T-helper 17 cell (primary cell): ENCODE measurements around the gene CFAP58. TPM values are rescaled to one million over a fixed set of nuclear protein-coding genes. Genes with fewer than 3 reads are reported as not detected.

Experiments used
- ATAC-seq: fragments of 150-1000 bp; cut with Tn5 transposase; 2 replicates; pipeline ENCODE4 v1.10.0; 2021; ENCODE audit warnings: mild to moderate bottlenecking, moderate library complexity
- DNase-seq, 3 donors: peaks; one replicate each; pipeline versions ENCODE4 v3.0.0 to v3.0.0-alpha.2; 2020 to 2021
- H3K9me3 ChIP-seq: one replicate; pipeline ENCODE4 v1.7.0; 2013; ENCODE audit warnings: low read length, mild to moderate bottlenecking; ENCODE audit not compliant: control insufficient read depth, poor library complexity, severe bottlenecking
- H3K27ac Mint-ChIP-seq: one replicate; pipeline ENCODE4 v1.8.0; 2022; ENCODE audit warnings: mild to moderate bottlenecking, moderate library complexity, mixed read lengths
- H3K27me3 Mint-ChIP-seq: one replicate; pipeline ENCODE4 v1.8.0; 2022; ENCODE audit warnings: mixed read lengths
- H3K36me3 Mint-ChIP-seq: one replicate; pipeline ENCODE4 v1.8.0; 2022; ENCODE audit warnings: low read depth, mixed read lengths
- H3K4me1 Mint-ChIP-seq: one replicate; pipeline ENCODE4 v1.8.0; 2022; ENCODE audit warnings: mild to moderate bottlenecking, mixed read lengths
- H3K4me3 Mint-ChIP-seq: one replicate; pipeline ENCODE4 v1.8.0; 2022; ENCODE audit warnings: mild to moderate bottlenecking, moderate library complexity, mixed read lengths
- total RNA-seq, 4 donors: library from RNA in 2 of 4; stranded (reverse) in 2 of 4; gene quantifications; one replicate each; pipeline ENCODE4 v1.2.3 and lab custom pipeline; 2022 to 2026

The CFAP58 gene
- total RNA-seq, 2 donors from 2014 or later = not detected

- H3K9me3 ChIP-seq = no peaks in the 10 kb centered on the region
- H3K27ac Mint-ChIP-seq = no peak overlapping the region
- no peak overlapping the region for H3K4me3 Mint-ChIP-seq
- H3K27me3 Mint-ChIP-seq = no peaks in the 10 kb centered on the region
- H3K36me3 Mint-ChIP-seq = peaks cover 2% of the 10 kb centered on the region
- DNase-seq = no peak
- peaks cover 32% of the 10 kb centered on the region for H3K4me1 Mint-ChIP-seq
- no peak for ATAC-seq
These were observed 37.1 kb upstream of the CFAP58 start for GRCh38 chr10:104316321-104317099.

DNA sequence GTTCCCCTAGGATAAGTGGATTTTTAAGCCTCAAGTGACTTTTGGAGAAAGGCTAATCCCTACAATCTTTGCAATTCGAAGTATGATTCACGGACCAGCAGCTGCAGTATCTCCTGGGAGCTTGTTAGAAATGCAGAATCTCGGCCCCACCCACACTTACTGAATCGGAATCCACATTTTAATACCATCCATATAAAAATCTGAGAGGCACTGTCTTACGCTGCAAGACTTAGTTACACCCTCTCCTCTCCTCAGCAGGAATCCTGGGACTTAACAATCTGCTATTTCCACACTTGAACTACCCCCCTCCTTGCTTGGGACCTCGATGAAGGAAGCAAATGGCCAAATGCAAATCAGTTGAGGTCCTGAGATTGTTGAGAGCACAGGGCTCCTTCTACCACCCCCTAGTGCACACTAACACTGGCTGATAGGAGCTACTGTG lies 36.3 kb upstream of the CFAP58 start:
- Mint-ChIP-seq H3K36me3 (peaks cover 2% of the 10 kb centered on the region), H3K27ac (no peak overlapping the region), H3K4me3 (no peak overlapping the region), H3K27me3 (no peaks in the 10 kb centered on the region), H3K4me1 (peaks cover 40% of the 10 kb centered on the region)
- no peak for ATAC-seq
- no peak for DNase-seq
- no peaks in the 10 kb centered on the region for H3K9me3 ChIP-seq

- DNase-seq = no peak
- no peaks in the 10 kb centered on the region for H3K27me3 Mint-ChIP-seq
- no peak overlapping the region for H3K4me3 Mint-ChIP-seq
- peaks cover 2% of the 10 kb centered on the region for H3K36me3 Mint-ChIP-seq
- H3K27ac Mint-ChIP-seq = peak overlapping the region; percentile 8
- H3K9me3 ChIP-seq = no peaks in the 10 kb centered on the region
- peaks cover 45% of the 10 kb centered on the region for H3K4me1 Mint-ChIP-seq
- ATAC-seq = no peak
These were observed 35.8 kb upstream of the CFAP58 start for GRCh38 chr10:104317726-104318299.

GRCh38 chr10:104318326-104318725 lies 35.3 kb upstream of the CFAP58 start:
- Mint-ChIP-seq H3K36me3 (peaks cover 2% of the 10 kb centered on the region), H3K4me3 (no peak overlapping the region), H3K27me3 (no peaks in the 10 kb centered on the region), H3K27ac (peak overlapping the region; percentile 8), H3K4me1 (peaks cover 50% of the 10 kb centered on the region)
- ATAC-seq = no peak
- no peaks in the 10 kb centered on the region for H3K9me3 ChIP-seq
- no peak for DNase-seq

DNA sequence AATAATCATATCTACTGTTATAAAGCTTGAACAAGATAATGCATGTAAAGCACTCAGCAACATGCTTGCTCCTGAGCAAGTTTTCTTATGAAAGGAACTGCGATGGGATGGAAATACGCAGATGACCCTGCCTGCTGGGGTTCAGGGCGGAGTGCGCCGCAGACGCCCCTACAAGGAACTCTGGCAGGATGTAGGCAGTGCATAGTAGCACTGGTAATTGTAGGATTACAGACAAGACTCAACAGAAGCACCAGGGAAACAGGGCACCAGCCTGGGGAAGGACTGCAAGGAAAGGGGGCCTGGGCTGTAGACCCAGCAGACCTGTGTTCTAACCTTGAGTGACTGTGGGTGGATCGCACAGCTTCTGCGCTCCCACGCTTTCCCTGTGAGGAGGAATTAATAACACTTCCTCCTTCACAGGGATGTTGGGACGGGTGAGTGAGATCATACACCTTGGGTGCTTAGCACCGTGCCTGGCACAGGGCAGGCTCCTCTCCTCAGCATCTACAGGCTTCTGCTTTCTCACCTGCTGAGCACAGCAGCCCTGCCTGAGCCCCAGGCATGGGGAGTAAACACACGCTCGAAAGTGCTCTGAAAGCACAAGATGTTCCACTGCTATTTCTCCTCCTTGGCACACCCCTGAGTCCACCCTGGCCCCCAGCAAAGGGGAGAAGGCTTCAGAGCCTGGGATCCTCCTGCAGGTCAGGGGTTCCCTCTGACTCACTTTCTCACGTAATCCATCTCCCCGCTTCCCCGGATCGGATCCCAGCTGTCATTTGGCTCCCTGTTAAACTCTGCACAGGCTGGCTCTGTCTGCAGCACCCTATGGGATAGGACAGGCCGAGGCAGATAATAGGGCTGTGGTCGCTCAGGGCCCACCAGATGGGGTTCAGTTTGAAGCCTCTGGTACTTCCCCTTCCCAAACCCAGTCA lies 34.6 kb upstream of the CFAP58 start:
- Mint-ChIP-seq H3K27me3 (no peaks in the 10 kb centered on the region), H3K27ac (no peak overlapping the region), H3K36me3 (peaks cover 2% of the 10 kb centered on the region), H3K4me1 (peaks cover 55% of the 10 kb centered on the region), H3K4me3 (peak overlapping the region; percentile 36)
- DNase-seq (no peak), ATAC-seq (no peak)
- H3K9me3 ChIP-seq = no peaks in the 10 kb centered on the region

GRCh38 chr10:104321226-104321625 lies 32.4 kb upstream of the CFAP58 start:
- no peak for ATAC-seq
- peak overlapping the region; percentile 81 for H3K4me3 Mint-ChIP-seq
- no peaks in the 10 kb centered on the region for H3K9me3 ChIP-seq
- no peak for DNase-seq
- peak overlapping the region; percentile 96 for H3K27ac Mint-ChIP-seq
- H3K36me3 Mint-ChIP-seq = peaks cover under 1% of the 10 kb centered on the region
- H3K4me1 Mint-ChIP-seq = peaks cover 73% of the 10 kb centered on the region
- no peaks in the 10 kb centered on the region for H3K27me3 Mint-ChIP-seq

DNA sequence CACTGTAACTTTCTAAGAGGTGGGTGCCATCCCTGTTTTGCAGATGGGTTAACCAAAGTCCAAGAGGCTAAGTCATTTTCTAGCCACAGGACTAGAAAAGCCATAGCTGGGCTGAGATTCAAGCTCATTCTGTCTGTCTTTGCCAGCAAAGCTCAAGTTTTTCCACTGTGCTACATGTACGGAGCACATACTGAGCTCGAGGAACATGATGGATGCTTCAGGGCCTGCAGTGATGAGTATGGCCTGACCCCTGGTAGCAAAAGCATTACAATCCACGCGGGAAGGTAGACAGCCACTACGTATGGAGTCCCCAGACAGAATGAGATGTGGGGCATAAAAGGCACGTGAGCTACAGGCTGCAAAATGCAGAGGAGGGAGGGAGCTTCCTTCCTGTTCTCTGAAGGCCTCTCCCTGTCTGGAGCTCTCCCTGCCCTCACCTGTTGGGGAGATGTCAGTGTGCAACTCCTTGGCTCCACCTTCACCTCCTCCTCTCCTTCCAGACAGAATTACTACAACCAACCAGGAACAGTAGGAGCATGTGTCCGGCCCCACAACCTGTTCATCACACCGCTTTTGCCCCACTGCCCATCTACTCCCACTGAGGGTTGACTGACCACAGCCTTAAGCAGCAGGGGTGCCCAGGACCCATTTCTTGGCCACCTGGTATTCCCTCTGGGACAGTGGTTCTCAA lies 31.8 kb upstream of the CFAP58 start:
- H3K36me3 Mint-ChIP-seq = peaks cover 3% of the 10 kb centered on the region
- DNase-seq = no peak
- peak; percentile 73 for ATAC-seq
- no peaks in the 10 kb centered on the region for H3K27me3 Mint-ChIP-seq
- peaks cover 77% of the 10 kb centered on the region for H3K4me1 Mint-ChIP-seq
- peak overlapping the region; percentile 96 for H3K27ac Mint-ChIP-seq
- no peaks in the 10 kb centered on the region for H3K9me3 ChIP-seq
- peak overlapping the region; percentile 81 for H3K4me3 Mint-ChIP-seq

- ATAC-seq (peak; percentile 55), DNase-seq (no peak)
- Mint-ChIP-seq H3K36me3 (peaks cover 3% of the 10 kb centered on the region), H3K27me3 (no peaks in the 10 kb centered on the region), H3K27ac (peak overlapping the region; percentile 96), H3K4me1 (peaks cover 78% of the 10 kb centered on the region), H3K4me3 (peak overlapping the region; percentile 81)
- H3K9me3 ChIP-seq = no peaks in the 10 kb centered on the region
These were observed 31.2 kb upstream of the CFAP58 start for GRCh38 chr10:104322416-104322782.

DNA sequence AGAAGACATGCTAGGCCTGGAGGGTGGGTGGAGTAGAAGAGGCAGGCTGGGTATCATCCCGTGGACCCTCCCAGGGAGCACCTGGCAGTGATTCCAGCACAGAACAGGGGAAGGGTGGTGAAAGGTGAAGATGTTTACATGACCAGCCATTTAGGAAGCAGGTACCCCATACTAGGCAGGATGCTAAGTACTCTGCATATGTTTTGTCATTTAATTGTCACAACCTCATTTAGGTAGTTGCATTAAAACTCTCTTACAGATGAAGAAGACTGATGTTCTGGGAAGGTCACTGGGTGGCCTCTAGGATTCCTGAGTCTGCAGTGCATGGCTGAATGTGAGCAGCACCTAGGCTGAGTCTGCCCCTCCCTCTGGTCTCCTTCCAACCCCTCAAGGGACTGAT lies 30.5 kb upstream of the CFAP58 start:
- DNase-seq (no peak), ATAC-seq (no peak)
- no peaks in the 10 kb centered on the region for H3K9me3 ChIP-seq
- H3K4me3 Mint-ChIP-seq = peak overlapping the region; percentile 81
- peaks cover 3% of the 10 kb centered on the region for H3K36me3 Mint-ChIP-seq
- H3K27me3 Mint-ChIP-seq = no peaks in the 10 kb centered on the region
- peak overlapping the region; percentile 96 for H3K27ac Mint-ChIP-seq
- peaks cover 81% of the 10 kb centered on the region for H3K4me1 Mint-ChIP-seq

- no peaks in the 10 kb centered on the region for H3K27me3 Mint-ChIP-seq
- peaks cover 86% of the 10 kb centered on the region for H3K4me1 Mint-ChIP-seq
- DNase-seq (no peak), ATAC-seq (no peak)
- H3K36me3 Mint-ChIP-seq = peaks cover 3% of the 10 kb centered on the region
- H3K27ac Mint-ChIP-seq = peak overlapping the region; percentile 96
- no peaks in the 10 kb centered on the region for H3K9me3 ChIP-seq
- H3K4me3 Mint-ChIP-seq = peak overlapping the region; percentile 81
These were observed 29.9 kb upstream of the CFAP58 start for GRCh38 chr10:104323760-104324201.

- no peaks in the 10 kb centered on the region for H3K9me3 ChIP-seq
- DNase-seq = no peak
- H3K4me1 Mint-ChIP-seq = peaks cover 89% of the 10 kb centered on the region
- H3K4me3 Mint-ChIP-seq = peak overlapping the region; percentile 81
- peaks cover 3% of the 10 kb centered on the region for H3K36me3 Mint-ChIP-seq
- H3K27me3 Mint-ChIP-seq = no peaks in the 10 kb centered on the region
- peak overlapping the region; percentile 96 for H3K27ac Mint-ChIP-seq
- no peak for ATAC-seq
These were observed 29.4 kb upstream of the CFAP58 start for GRCh38 chr10:104324221-104324686.

- H3K27me3 Mint-ChIP-seq = no peaks in the 10 kb centered on the region
- no peaks in the 10 kb centered on the region for H3K9me3 ChIP-seq
- ATAC-seq (no peak), DNase-seq (no peak)
- peak overlapping the region; percentile 96 for H3K27ac Mint-ChIP-seq
- peaks cover 88% of the 10 kb centered on the region for H3K4me1 Mint-ChIP-seq
- H3K4me3 Mint-ChIP-seq = peak overlapping the region; percentile 90
- peaks cover 3% of the 10 kb centered on the region for H3K36me3 Mint-ChIP-seq
These were observed 28.7 kb upstream of the CFAP58 start for GRCh38 chr10:104324931-104325330.
